Kidney epithelial cell (primary cell): Measurements from ENCODE around the gene ERN1. TPM values are rescaled to one million over a fixed set of nuclear protein-coding genes. Genes with fewer than 3 reads are reported as not detected.

ENCODE experiments used
- DNase-seq: peaks from one replicate; pipeline ENCODE4 v3.0.0-alpha.2; 2010; ENCODE audit warnings: low read depth
- H3K27me3 ChIP-seq: 2 replicates; pipeline ENCODE4 v1.6.0; 2011; ENCODE audit warnings: low read length; ENCODE audit not compliant: control insufficient read depth, insufficient read depth
- H3K36me3 ChIP-seq: 2 replicates; pipeline ENCODE4 v1.5.1; 2011; ENCODE audit warnings: low read length; ENCODE audit not compliant: control insufficient read depth, insufficient read depth
- H3K4me3 ChIP-seq: 2 replicates; pipeline ENCODE4 v1.5.1; 2011; ENCODE audit warnings: low read depth, mild to moderate bottlenecking, control low read depth, low read length
- CTCF ChIP-seq: IDR thresholded peaks from 2 replicates; pipeline ENCODE4 v1.5.1; 2011; ENCODE audit warnings: mild to moderate bottlenecking, moderate library complexity, low read length, control low read depth, inconsistent platforms; ENCODE audit not compliant: insufficient read depth, poor library complexity, severe bottlenecking
- total RNA-seq: library from RNA; depleted of rRNA; stranded (reverse); fragments of >200 nt; gene quantifications from 2 replicates; pipeline ENCODE4 v1.2.3, GENCODE V29; 2015

Gene ERN1
- total RNA-seq, 1 donor from 2014 or later = 19.6 TPM

DNA sequence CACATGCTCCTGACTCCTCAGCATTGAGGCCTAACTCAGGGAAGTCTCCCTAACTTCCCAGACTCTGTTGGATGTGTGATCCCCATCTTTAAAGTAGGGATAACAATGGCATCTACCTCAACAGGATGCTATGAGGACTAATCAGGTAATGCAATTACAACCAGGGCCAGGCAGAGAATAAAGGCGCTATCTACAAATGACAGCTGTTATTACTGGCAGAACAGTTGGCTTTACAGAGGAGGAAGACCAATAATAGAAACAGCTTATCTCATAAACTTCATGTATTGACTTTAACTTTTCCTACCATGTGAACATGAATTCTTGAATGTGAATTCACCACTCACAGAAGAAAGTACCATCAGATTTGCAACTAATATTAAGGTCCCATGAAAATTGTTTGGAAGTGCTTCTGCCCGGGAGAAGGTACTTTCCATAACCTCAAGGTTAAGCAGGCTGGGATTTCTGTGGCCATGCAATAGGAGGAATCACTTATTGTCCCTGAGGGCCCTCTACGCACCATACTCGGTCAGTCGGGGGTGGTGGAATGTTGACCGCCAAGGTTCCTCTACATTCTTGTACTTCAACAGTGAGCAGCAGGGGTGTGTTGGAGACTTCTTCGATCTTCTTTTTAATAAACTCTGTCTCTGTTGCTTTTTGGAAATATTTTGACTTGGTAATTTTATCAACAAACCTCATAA is 22.6 kb upstream of the ERN1 start:
- TF ChIP-seq CTCF = no peak
- Histone ChIP-seq H3K36me3 (no peaks in the 10 kb centered on the region), H3K27me3 (no peaks in the 10 kb centered on the region), H3K4me3 (no peak overlapping the region)
- DNase-seq = no peak

DNA sequence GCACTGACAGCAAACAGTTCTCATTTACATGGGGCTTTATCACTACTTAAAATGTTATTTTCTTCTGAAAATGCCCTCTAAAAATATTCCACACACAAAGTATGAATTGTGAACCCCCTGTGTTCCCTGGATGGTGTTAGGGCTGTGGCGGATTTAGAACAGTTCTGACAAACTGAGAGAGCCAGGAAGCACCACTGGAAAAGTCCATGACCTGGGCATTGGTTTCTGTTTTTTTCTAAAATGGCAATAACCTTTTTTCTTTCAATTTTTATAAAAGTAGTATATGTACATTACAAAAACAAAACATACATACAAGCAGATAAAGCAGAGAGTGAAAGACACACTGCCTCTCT is 21.0 kb upstream of the ERN1 start:
- H3K4me3 ChIP-seq = no peak overlapping the region
- no peak for TF ChIP-seq CTCF
- DNase-seq = no peak
- no peaks in the 10 kb centered on the region for H3K36me3 ChIP-seq
- H3K27me3 ChIP-seq = no peaks in the 10 kb centered on the region

GRCh38 chr17:64150237-64151015 is 20.5 kb upstream of the ERN1 start:
- no peak for TF ChIP-seq CTCF
- DNase-seq = no peak
- Histone ChIP-seq H3K36me3 (no peaks in the 10 kb centered on the region), H3K27me3 (no peaks in the 10 kb centered on the region), H3K4me3 (no peak overlapping the region)

GRCh38 chr17:64149196-64149595 is 19.3 kb upstream of the ERN1 start:
- no peaks in the 10 kb centered on the region for H3K27me3 ChIP-seq
- no peak for TF ChIP-seq CTCF
- H3K36me3 ChIP-seq = no peaks in the 10 kb centered on the region
- no peak overlapping the region for H3K4me3 ChIP-seq
- DNase-seq = no peak

GRCh38 chr17:64148699-64149098 is 18.8 kb upstream of the ERN1 start:
- no peak for TF ChIP-seq CTCF
- no peaks in the 10 kb centered on the region for H3K36me3 ChIP-seq
- no peak for DNase-seq
- no peak overlapping the region for H3K4me3 ChIP-seq
- no peaks in the 10 kb centered on the region for H3K27me3 ChIP-seq
